Hepatocyte (in vitro differentiated cells): ENCODE results near the gene USH1C. TPM values are rescaled to one million over a fixed set of nuclear protein-coding genes. Genes with fewer than 3 reads are reported as not detected.

Source experiments
- DNase-seq: peaks from one replicate; pipeline ENCODE4 v3.0.0-alpha.2; 2016; ENCODE audit warnings: low spot score
- H2AFZ ChIP-seq: fragments of 200-600 bp; sonication (generic); 2 replicates; pipeline ENCODE4 v1.6.0; 2016; ENCODE audit warnings: antibody characterized with exemption, mild to moderate bottlenecking
- H3K27ac ChIP-seq: fragments of 200-600 bp; sonication (generic); 2 replicates; pipeline ENCODE4 v1.5.1; 2016; ENCODE audit warnings: mild to moderate bottlenecking
- H3K27me3 ChIP-seq: fragments of 200-600 bp; sonication (generic); 2 replicates; pipeline ENCODE4 v1.6.1; 2016
- H3K36me3 ChIP-seq: fragments of 200-600 bp; sonication (generic); replicated peaks from 2 replicates; pipeline ENCODE4 v1.5.1; 2016; ENCODE audit warnings: low read depth; ENCODE audit not compliant: insufficient read depth
- H3K4me1 ChIP-seq: fragments of 200-600 bp; sonication (generic); 2 replicates; pipeline ENCODE4 v1.5.1; 2016; ENCODE audit warnings: mild to moderate bottlenecking, moderate library complexity; ENCODE audit not compliant: insufficient read depth
- H3K4me2 ChIP-seq: fragments of 200-600 bp; sonication (generic); 2 replicates; pipeline ENCODE4 v1.6.0; 2016
- H3K4me3 ChIP-seq: fragments of 200-600 bp; sonication (generic); 2 replicates; pipeline ENCODE4 v1.5.1; 2016; ENCODE audit warnings: mild to moderate bottlenecking
- H3K79me2 ChIP-seq: fragments of 200-600 bp; sonication (generic); 2 replicates; pipeline ENCODE4 v1.6.0; 2017; ENCODE audit warnings: mild to moderate bottlenecking
- H3K9me2 ChIP-seq: fragments of 200-600 bp; sonication (generic); replicated peaks from 2 replicates; pipeline ENCODE4 v1.6.0; 2017; ENCODE audit warnings: mild to moderate bottlenecking; ENCODE audit not compliant: insufficient read depth
- H3K9me3 ChIP-seq: fragments of 200-600 bp; sonication (generic); 2 replicates; pipeline ENCODE4 v1.5.1; 2016; ENCODE audit warnings: low read depth, mild to moderate bottlenecking
- H4K20me1 ChIP-seq: fragments of 200-600 bp; sonication (generic); 2 replicates; pipeline ENCODE4 v1.6.0; 2016; ENCODE audit warnings: mild to moderate bottlenecking; ENCODE audit not compliant: insufficient read depth, poor library complexity, severe bottlenecking
- CTCF ChIP-seq: fragments of 200-600 bp; sonication (generic); IDR thresholded peaks from 2 replicates; pipeline ENCODE4 v1.5.1; 2016; ENCODE audit warnings: antibody characterized with exemption, mild to moderate bottlenecking; ENCODE audit not compliant: poor library complexity
- EZH2 ChIP-seq: fragments of 200-600 bp; sonication (generic); IDR thresholded peaks from 2 replicates; pipeline ENCODE4 v1.6.1; 2016; ENCODE audit warnings: antibody characterized with exemption, mild to moderate bottlenecking, borderline replicate concordance
- EZH2phosphoT487 ChIP-seq: fragments of 200-600 bp; sonication (generic); IDR thresholded peaks from one replicate; pipeline ENCODE4 v1.6.1; 2018; ENCODE audit warnings: antibody characterized with exemption, mild to moderate bottlenecking, low read depth, moderate library complexity; ENCODE audit not compliant: unreplicated experiment, severe bottlenecking
- WGBS: methylation state at CpG from one replicate; pipeline ENCODE4 v1.1.6; 2016; ENCODE audit warnings: low lambda C conversion rate; ENCODE audit errors: missing lambda C conversion rate; 5-methylcytosine and 5-hydroxymethylcytosine counted together
- polyA plus RNA-seq: library from polyadenylated mRNA; unstranded; fragments of >200 nt; fragmentation: Nextera tagmentation; extraction: Ambion mirVana; gene quantifications from 2 replicates; pipeline ENCODE4 v1.2.1, GENCODE V29; 2016
- total RNA-seq: library from RNA; depleted of rRNA; stranded (reverse); fragments of >200 nt; gene quantifications from 2 replicates; pipeline ENCODE4 v1.2.3, GENCODE V29; 2014

Gene USH1C
- total and polyA plus RNA-seq, 2 experiments from 2014 or later: 54.3 to 60.6 TPM

- Histone ChIP-seq H3K27me3 (no peaks in the 10 kb centered on the region), H3K4me3 (no peak overlapping the region), H4K20me1 (peaks cover 13% of the 10 kb centered on the region), H3K9me3 (no peaks in the 10 kb centered on the region), H3K9me2 (no peaks in the 10 kb centered on the region), H3K36me3 (no peaks in the 10 kb centered on the region), H3K4me2 (peak overlapping the region; percentile 62), H2AFZ (no peak overlapping the region), H3K27ac (peak overlapping the region; percentile 70), H3K4me1 (peaks cover 35% of the 10 kb centered on the region), H3K79me2 (peaks cover 68% of the 10 kb centered on the region)
- no peak for DNase-seq
- 78% methylated on average over 4 of the region's 4 CpGs for WGBS
- no peak for TF ChIP-seq CTCF
- TF ChIP-seq EZH2: no peak
- TF ChIP-seq EZH2phosphoT487: no peak
Observed at GRCh38 chr11:17540807-17541206, 3.4 kb downstream of the USH1C start.

DNA sequence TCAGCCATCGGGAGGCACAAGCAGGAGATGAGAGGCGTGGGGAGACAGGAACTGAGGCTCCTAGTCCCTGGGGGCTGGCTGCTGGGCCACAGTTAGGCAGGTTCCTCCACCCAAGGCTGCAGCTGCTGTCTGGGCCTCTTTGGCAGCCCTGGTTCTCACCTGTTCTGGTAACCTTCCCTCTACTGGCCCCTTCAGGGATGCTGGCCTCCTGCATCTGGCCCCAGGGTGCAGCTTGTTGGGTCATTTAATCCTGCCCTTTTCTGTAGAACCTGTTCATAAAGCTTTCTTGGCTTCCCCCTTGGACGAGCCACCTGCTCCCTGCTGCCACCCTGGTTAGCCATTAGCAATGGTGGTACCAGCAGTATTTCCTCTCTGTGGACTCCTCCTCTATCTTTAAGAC is 5.5 kb downstream of the USH1C start:
- no peaks in the 10 kb centered on the region for H3K36me3 ChIP-seq
- 80% methylated on average over 3 of the region's 3 CpGs for WGBS
- H3K9me3 ChIP-seq: no peaks in the 10 kb centered on the region
- peaks cover 79% of the 10 kb centered on the region for H3K79me2 ChIP-seq
- DNase-seq: no peak
- H3K4me3 ChIP-seq: no peak overlapping the region
- no peak overlapping the region for H3K27ac ChIP-seq
- no peak overlapping the region for H2AFZ ChIP-seq
- H3K4me1 ChIP-seq: peaks cover 35% of the 10 kb centered on the region
- peaks cover 17% of the 10 kb centered on the region for H4K20me1 ChIP-seq
- no peaks in the 10 kb centered on the region for H3K9me2 ChIP-seq
- H3K27me3 ChIP-seq: no peaks in the 10 kb centered on the region
- TF ChIP-seq EZH2 (no peak), CTCF (peak; percentile 2)
- H3K4me2 ChIP-seq: peak overlapping the region; percentile 15

DNA sequence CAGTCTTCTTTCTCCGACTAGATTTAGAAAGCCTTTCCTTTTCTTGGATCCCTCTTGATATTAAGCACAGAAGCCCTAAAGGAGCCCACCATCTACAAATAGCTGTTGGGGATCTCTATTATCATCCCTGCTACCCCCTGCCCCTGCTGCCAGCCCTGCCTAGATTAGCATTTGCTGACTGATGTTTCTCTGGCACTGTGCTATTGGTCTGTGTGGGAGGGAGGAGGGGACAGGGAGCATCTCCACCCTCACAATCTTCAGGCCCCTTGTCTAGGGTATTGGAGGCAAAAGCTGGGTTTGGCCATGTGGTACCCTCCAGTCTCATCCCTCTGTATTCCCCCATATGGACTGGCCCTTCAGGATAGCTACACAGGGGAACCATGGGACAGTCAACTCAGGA is 6.2 kb downstream of the USH1C start:
- no peak overlapping the region for H3K4me3 ChIP-seq
- H3K36me3 ChIP-seq: no peaks in the 10 kb centered on the region
- no peak overlapping the region for H3K27ac ChIP-seq
- peaks cover 17% of the 10 kb centered on the region for H4K20me1 ChIP-seq
- peaks cover 41% of the 10 kb centered on the region for H3K4me1 ChIP-seq
- no peak for DNase-seq
- peak overlapping the region; percentile 15 for H3K4me2 ChIP-seq
- no peaks in the 10 kb centered on the region for H3K27me3 ChIP-seq
- H3K79me2 ChIP-seq: peaks cover 74% of the 10 kb centered on the region
- 93% methylated on average over 1 of the region's 1 CpG for whole genome bisulfite sequencing
- TF ChIP-seq EZH2phosphoT487: no peak
- TF ChIP-seq CTCF: no peak
- TF ChIP-seq EZH2: no peak
- no peaks in the 10 kb centered on the region for H3K9me3 ChIP-seq
- no peak overlapping the region for H2AFZ ChIP-seq
- no peaks in the 10 kb centered on the region for H3K9me2 ChIP-seq

GRCh38 chr11:17537261-17537660 is 7.0 kb downstream of the USH1C start:
- H2AFZ ChIP-seq: no peak overlapping the region
- H3K27me3 ChIP-seq: no peaks in the 10 kb centered on the region
- no peak overlapping the region for H3K4me3 ChIP-seq
- TF ChIP-seq EZH2: no peak
- no peak for TF ChIP-seq EZH2phosphoT487
- TF ChIP-seq CTCF: no peak
- H3K9me3 ChIP-seq: no peaks in the 10 kb centered on the region
- H3K27ac ChIP-seq: peak overlapping the region; percentile 55
- H4K20me1 ChIP-seq: peaks cover 17% of the 10 kb centered on the region
- WGBS: 91% methylated on average over 8 of the region's 8 CpGs
- no peaks in the 10 kb centered on the region for H3K36me3 ChIP-seq
- H3K79me2 ChIP-seq: peaks cover 68% of the 10 kb centered on the region
- DNase-seq: no peak
- H3K9me2 ChIP-seq: no peaks in the 10 kb centered on the region
- H3K4me1 ChIP-seq: peaks cover 46% of the 10 kb centered on the region
- H3K4me2 ChIP-seq: no peak overlapping the region
